NCI-H524 treated with DMSO at 0.1 percent for 48 hours (cell line): ENCODE measurements around the gene LCT.
"Not testable (repeated sequence)": the region's sequence is repeated elsewhere in the genome, so short reads cannot be mapped to it uniquely, and the experiment has no call there.

Experiments
- DNase-seq: peaks from one replicate; lab custom pipeline; 2025; lab: John Stamatoyannopoulos, UW

The LCT gene

DNA sequence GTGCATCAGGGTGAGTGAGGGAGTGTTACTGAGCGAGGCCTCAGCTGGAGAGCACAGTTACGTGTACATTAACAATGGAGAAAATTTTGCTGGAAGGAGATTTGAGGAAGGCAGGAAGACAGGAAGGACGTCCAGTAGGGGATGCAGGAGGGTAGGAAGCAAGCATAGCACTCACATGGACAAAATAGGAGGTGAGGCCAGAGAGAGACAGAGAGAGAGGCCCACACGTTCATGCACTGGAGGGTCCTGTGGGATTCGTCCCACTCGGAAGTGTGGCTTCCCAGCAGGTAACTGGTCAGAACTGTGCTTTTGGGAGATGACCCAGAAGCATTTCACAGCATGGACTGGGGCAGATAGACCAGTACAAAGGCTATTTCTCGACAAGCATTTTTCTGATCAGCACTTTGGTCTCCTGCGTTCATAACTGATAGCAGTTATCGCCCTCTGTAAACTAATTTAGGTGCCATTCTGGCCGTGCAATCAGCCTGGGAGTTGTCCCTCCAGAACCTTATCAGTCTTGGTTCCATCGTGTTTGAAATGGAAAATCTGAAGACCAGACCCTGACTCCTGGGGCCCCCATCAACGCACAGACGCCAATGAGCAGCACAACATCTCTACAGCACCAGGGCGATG lies 5.7 kb downstream of the LCT start:
- DNase-seq = no peak

- DNase-seq = no peak
Measured at GRCh38 chr2:135829378-135830135, 7.4 kb downstream of the LCT start.

GRCh38 chr2:135826544-135826943 lies 10.4 kb downstream of the LCT start:
- DNase-seq = no peak

GRCh38 chr2:135825550-135826176 lies 11.3 kb downstream of the LCT start:
- no peak for DNase-seq

DNA sequence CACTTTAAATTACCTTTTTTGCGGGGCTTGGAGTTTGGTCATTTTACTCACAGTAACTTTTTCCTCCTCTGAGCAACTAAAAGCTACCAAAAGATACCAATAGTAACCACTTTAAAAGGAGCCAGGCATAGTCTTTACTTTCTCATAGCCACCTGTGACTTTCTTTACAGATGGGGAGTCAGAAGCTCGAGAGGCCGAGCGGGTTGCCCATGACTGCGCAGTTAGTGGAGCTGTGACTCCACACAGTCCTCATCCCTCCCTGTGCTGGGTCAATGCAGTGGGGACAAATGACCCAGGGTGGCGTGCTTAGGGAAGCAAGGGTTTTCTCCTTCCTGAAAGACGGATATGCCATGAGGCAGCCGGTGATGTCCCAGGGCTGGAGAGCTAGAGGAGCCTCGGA lies 11.9 kb downstream of the LCT start:
- DNase-seq = no peak

DNA sequence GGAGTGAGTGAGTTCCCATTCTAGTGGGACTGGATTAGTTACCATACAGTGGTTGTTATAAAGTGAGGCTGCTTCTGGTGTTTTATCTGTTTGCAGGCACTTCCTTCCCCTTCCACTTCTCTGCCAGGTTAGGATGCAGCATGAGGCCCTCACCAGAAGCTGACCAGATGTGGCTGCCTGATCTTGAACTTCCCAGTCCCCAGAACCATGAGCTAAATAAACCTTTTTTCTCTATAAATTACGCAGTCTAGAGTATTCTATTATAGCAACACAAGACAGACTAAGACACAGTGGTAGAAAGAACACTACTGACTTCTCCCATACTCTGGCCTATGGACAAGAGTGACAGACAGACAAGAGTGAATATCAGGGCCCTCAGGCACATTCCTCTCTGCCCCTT lies 14.1 kb downstream of the LCT start:
- no peak for DNase-seq

DNA sequence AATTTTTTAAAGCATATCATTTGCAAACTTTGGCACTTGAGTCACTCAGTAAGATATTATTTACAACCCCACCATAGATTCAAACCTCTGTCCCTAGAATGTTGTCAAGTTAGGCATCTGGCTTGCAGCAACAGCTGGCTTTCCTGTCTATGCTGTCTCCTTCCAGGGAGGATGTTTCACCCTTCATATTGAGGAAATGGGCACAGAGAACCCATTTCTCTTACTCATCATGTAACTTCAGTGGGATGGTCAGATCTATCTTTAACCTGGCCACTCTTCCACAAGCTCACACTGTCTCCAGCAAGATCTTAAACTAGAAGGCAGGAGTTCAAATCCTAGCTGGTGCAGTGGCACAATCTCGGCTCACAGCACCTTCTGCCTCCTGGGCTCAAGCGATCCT lies 15.8 kb downstream of the LCT start:
- no peak for DNase-seq

- no peak for DNase-seq
Measured at GRCh38 chr2:135820003-135820618, 16.9 kb downstream of the LCT start.

DNA sequence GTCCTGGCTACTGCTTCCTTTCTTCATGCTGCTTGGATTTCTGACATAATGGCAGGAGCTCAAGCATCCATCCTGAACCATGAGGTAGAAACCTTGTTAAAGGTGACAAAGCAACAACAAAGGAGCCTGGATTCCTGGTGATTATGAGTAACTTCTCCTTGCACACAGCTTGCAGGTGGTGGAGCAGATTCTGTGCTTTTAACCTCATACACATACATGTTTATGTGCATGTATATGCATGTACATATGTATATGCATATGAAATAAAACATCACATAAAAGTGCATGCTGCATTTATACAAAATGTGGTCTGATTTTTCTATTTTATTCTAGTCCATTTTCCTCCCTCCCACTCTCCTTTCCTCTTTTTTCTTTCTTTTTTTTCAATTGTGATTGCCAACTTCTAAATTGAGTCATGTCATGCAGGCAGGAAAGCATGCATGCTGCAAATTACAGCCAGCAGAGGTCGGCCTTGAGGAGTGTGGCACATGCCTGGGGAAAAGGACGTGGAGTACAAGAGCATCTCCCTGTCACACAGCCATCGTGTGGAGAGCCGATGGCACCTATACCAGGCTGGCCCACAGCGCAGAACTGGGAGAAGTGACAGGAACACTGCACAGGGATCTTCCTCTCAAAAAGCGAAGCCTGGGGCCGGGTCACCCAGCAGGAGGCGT lies 17.9 kb downstream of the LCT start:
- DNase-seq = no peak

- no peak for DNase-seq
Measured at GRCh38 chr2:135817951-135818350, 19.0 kb downstream of the LCT start.

DNA sequence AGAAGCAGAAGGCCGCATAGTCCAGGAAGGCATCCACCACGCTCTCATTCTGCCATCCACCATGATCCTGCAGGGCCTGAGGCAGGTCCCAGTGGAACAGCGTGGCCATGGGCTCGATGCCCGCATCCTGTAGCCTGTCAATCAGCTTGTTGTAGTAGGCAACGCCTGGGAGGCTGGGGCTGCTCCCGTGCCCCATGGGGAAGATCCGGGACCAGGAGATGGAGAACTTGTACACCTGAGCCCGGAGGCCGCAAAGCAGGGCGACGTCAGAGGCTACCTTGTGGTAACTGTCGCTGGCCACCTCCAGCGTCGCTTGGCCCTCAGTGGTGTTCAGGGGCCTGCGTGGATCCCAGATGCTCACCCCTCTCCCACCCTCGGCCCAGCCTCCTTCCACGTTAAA lies 19.5 kb downstream of the LCT start:
- DNase-seq = no peak

DNA sequence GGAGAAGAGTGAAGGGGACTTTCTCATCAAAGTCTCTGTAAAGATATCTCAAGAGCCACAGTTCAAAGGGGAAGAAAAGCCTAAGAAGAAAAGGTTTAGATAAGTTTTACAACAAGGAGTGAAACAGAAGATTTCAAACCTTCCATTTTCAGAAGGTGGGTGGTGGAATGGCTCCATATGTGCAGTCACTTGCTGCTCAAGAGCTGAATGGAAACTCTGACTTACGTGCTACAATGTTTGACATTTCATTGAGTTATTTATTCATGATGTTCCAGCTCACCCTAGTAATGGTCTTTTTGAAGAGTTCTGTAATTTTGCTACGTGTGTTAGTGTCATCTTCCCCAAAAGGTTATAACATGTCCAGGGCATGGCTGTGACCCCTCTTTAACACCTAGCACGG lies 21.7 kb downstream of the LCT start:
- no peak for DNase-seq

- DNase-seq = no peak
Measured at GRCh38 chr2:135812907-135813511, 24.0 kb downstream of the LCT start.

GRCh38 chr2:135807874-135808273 lies 29.1 kb downstream of the LCT start:
- DNase-seq = not testable (repeated sequence)

DNA sequence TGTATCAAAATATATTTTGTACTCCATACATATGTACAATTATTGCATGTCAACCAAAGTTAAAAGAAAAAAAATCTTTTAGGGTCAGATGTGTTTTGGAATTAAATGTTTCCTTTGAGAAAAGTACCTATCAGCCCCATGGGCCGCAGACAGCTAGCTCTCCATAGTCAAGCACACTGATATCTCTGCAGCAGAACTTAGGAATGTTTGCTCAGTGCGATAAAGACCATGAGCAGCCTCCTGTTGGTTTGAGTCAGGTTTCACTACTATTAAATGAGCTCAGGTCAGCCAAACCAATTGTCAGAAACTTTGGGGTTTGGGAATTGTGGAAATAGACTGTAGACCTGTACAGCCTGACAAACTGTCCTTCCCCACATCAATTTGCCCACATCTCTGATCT lies 33.7 kb downstream of the LCT start:
- DNase-seq = no peak

GRCh38 chr2:135802350-135802749 lies 34.6 kb downstream of the LCT start:
- DNase-seq = no peak

GRCh38 chr2:135800513-135801460 lies 36.2 kb downstream of the LCT start:
- DNase-seq = no peak

DNA sequence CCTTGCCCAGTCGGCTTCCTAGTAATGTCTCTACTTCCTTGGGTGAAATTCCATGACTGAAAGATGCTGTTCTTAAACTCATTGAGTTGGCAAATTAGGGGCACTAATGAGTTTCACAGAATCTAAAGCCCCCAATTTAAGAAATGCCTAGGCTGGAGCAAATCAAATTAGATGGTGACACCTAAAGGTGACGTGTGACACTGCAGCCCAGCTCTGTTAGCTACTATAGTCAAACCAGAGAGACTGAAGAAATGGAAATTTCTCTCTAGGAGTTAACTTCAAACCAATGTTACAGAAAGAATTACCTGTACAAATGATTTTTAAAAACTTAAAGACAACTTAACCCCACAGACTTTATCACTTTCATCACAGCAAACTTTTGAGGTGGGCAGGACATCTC lies 37.2 kb downstream of the LCT start:
- no peak for DNase-seq

DNA sequence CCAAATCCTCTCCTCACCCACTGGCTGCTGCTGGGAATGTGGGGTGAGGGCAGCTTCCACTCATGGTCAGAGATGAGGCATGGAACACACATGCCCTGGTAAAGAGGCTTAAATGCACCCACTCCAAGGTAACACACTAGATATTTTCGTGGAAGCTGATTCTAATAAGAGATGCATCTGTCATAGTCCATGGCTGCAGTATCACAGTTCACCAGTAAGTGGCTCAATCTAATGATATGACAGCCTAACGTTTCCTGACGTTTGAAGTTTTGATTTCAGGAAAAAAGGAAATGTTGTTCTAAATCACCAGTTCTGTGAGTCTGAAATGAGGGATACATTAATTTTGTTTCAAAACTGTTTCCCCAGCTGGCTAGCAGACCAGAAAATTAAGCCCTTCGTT lies 38.2 kb downstream of the LCT start:
- DNase-seq = no peak

DNA sequence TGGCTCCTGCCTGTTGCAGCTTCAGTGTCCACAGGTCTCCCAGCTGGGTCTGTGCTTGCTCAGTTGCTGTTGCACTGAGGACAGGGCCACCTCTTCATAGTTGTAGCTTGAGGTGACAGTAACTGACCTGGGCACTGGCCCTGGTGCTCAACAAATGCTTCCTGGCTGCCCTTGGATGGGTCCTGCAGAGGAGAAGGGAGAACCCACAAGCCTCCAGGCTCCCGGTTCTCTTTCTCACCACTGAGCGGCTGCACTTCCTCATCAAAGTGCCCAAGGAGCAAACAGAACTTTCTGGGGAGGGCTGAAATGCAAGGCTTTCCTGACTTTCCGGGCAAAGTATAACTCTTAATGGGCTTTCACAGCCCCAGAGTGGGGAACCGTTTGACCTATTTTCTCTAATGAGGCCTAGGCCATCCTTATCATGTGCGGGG lies 38.7 kb downstream of the LCT start:
- DNase-seq = no peak
